Choroid plexus epithelial cell (primary cell): ENCODE data around the gene MRPS15.
"Not testable (repeated sequence)": the region's sequence is repeated elsewhere in the genome, so short reads cannot be mapped to it uniquely, and the experiment has no call there.

Experiments used
- DNase-seq: peaks from one replicate; pipeline ENCODE4 v3.0.0-alpha.2; 2010; ENCODE audit warnings: low read depth
- H3K4me3 ChIP-seq: 2 replicates; pipeline ENCODE4 v1.5.1; 2011; ENCODE audit warnings: low read depth, mild to moderate bottlenecking, control low read depth, low read length, moderate library complexity
- TF ChIP-seq, protein P1 (sequence below): conservative IDR thresholded peaks from 2 replicates; pipeline ENCODE4 v1.5.1; 2011; ENCODE audit warnings: low read depth, mild to moderate bottlenecking, control low read depth, inconsistent platforms, low read length, moderate library complexity

MRPS15 gene

DNA sequence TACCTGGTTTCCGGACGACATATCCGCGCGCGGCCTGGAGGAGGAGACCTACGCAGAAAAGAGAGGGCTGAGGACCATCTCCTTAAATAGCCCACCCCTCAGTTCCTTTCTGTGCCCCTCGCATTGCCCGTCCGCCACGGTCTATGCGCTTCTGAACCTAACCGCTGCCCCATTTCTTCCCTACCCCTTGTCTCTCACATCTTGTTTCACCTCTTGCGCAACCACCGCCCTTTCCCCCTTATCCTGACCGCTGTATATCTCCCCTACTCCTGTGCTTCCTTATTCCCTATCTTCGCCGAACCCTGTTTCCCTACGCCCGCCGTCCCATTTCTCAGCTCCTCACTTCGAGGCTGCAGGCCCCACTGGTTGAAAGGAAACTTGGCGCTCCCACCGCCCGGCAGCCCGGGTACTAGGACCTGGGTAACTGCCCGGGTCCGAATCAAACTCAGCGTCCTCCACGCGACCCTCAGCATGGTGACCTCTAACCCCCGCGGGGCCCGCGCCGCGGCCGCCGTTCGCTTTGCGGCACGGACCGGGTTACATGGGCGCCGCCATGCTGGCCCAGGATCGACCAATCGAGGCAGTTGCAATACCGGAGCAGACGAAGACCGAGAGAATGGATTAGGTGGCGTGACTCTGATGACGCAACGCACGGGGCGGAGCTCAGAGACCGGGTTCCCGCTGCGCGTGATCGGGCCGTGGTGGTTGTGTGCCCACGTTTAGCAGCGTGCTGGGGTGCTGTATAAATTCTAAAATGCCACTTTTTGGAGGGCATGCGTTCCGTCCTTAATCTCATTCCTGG lies at the start of gene MRPS15:
MRPS15 (minus strand) TSS at position 582 of the 802 bp plus-strand sequence; CDS start at position 473, 109 bp downstream.
- DNase-seq = peak; percentile 97
- TF ChIP-seq, protein P1, sequence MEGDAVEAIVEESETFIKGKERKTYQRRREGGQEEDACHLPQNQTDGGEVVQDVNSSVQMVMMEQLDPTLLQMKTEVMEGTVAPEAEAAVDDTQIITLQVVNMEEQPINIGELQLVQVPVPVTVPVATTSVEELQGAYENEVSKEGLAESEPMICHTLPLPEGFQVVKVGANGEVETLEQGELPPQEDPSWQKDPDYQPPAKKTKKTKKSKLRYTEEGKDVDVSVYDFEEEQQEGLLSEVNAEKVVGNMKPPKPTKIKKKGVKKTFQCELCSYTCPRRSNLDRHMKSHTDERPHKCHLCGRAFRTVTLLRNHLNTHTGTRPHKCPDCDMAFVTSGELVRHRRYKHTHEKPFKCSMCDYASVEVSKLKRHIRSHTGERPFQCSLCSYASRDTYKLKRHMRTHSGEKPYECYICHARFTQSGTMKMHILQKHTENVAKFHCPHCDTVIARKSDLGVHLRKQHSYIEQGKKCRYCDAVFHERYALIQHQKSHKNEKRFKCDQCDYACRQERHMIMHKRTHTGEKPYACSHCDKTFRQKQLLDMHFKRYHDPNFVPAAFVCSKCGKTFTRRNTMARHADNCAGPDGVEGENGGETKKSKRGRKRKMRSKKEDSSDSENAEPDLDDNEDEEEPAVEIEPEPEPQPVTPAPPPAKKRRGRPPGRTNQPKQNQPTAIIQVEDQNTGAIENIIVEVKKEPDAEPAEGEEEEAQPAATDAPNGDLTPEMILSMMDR = no peak
- H3K4me3 ChIP-seq = peak within 1 kb of the TSS; percentile 88

DNA sequence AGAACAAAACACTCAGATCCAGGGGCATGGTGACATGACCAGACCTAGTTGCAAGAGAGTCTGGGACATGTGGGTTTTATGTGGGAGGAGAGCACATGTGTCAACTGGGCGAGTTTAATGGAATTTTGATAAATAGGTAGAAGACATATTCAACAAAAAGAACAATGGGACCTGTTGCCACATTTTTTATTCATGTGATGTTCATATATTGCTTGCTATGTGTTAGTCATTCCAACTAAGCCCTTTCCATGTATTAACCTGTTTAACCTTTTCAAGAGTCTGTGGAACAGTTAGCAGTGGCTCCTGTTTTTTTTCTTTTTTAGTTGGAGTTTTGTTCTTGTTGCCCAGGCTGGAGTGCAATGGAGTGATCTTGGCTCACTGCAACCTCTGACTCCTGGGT lies 48.7 kb upstream of the MRPS15 start:
- no peak for DNase-seq

DNA sequence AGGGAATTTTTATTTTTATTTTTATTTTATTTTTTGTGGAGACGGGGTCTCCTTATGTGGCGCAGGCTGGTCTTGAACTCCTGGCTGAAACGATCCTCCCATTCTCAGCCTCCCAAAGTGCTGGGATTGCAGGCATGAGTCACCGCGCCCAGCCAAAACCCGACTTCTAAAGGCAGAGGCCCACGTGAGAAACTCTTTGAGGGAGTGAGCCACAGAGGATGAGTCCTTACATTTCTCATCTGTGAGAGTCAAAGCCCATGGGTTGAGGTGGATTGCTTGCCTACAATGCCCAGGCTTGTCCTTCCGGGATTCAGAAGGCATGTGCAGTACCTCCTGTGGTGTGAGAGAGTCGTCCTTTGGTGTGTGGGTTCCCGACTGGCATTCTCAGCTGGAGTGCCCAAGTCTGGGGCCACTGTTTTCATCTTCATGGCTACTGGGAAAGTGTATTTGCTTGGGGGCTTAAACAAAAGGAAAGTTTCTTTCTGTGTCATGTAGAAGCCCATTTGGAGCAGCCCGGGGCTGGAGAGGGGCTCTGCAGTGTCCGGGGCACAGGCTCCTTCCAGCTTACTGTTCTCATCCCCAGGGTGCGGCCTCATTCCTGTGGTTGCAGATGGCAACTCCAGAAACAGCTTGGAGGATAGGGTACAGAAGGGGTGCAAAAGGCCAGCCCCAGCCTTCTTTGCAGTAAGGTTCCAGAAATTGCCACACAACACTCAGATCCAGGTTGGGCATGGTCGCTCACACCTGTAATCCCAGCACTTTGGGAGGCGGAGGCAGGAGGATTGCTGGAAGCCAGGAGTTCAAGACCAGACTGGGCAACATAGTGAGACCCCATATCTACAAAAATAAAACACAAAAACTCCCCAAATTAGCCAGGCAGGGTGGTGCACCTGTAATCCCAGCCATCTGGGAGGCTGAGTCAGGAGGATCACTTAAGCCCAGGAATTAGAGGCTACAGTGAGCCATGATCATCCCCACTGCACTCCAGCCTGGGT lies 47.9 kb upstream of the MRPS15 start:
- TF ChIP-seq, protein P1 = no peak
- no peak overlapping the region for H3K4me3 ChIP-seq
- DNase-seq = peak; percentile 12

More for the DNA sequence above, 48.7 kb upstream of the MRPS15 start:
- no peak overlapping the region for H3K4me3 ChIP-seq
- TF ChIP-seq, protein P1 = no peak

DNA sequence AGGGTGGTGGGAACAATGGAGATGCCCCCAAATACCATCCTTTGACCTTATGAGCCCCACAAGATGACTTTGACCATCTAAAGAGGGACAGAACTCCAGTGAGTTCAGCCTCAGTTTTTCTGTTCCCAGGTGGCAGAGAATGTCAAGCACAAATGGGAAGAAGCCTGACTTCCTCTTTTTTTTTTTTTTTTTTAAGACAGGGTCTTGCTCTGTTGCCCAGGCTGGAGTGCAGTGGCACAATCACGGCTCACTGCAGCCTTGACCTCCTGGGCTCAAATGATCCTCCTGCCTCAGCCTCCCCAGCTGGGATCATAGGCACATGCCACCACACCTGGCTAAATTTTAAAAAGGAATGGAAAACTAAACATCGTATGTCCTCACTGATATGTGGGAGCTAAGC lies 47.0 kb upstream of the MRPS15 start:
- not testable (repeated sequence) for H3K4me3 ChIP-seq, DNase-seq

DNA sequence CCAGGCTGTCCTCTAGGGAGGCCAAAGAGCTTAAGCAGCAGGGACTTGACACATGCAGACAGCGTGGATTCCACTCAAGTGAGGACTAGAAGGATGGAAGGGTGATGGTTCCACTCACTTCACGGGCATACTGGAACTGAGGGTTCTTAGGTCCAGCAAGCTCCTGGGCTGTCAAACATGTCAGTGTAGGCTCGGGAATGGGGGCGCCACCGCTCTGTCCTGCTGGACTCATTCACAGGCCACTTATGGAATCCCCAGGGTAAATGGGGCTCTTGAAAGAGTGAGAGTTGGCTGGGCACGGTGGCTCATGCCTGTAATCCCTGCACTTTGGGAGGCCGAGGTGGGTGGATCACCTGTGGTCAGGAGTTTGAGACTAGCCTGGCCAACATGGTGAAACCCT lies 46.2 kb upstream of the MRPS15 start:
- no peak overlapping the region for H3K4me3 ChIP-seq
- TF ChIP-seq, protein P1 = no peak
- DNase-seq = no peak

DNA sequence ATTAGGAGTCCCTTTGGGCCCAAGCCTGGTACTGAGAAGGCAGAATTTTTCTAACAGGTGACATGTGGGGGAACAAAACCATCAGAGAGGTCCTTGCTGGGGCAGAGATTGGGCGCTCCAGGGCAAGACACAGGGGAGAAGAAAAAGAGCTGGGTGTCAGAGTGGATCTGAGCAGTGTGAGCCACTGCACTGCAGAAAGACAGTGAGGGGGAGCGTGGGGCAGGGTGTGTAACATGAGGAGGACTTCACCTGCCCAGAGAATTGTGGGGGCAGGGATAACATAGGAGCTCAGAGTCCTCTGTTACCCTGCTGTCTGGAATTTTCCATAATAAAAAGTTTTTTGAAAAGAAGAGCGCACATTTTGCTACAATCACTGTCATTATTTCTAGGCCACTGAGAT lies 44.1 kb upstream of the MRPS15 start:
- TF ChIP-seq, protein P1 = no peak
- no peak for DNase-seq
- H3K4me3 ChIP-seq = no peak overlapping the region

DNA sequence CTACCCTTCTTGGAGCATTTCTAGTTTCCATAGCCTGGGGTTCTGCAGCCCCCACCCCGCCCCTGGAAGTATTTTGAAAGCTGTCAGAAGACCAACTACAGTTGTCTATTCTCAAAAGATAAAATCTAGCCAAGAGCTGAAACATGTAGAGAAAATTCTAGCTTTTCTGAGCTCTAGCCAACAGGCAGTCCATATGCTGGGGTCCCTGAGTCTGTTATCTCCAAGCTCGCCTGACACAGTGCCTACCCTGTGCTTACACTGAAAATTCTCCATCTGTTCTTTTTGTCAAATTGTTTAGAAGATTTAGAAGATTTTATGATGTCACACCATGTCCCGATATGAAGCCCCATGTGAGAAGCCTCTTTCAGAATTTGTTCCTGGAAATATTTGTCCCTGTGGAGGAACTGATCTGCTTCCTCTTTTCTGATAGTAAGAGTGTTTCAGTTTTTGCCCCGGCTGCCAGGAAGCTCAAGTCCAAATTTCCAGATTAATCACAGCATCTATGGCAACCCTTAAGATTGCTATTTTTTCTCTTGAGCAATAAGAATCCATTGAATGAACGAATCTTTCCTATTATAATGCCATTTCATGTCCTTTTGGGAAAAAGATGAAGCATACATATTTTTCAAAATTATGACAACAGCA lies 42.2 kb upstream of the MRPS15 start:
- no peak overlapping the region for H3K4me3 ChIP-seq
- TF ChIP-seq, protein P1 = no peak
- DNase-seq = no peak
